Thymus (tissue), 11 donors: Measurements from ENCODE around the gene BPIFB2. TPM values are rescaled to one million over a fixed set of nuclear protein-coding genes. Genes with fewer than 3 reads are reported as not detected.

ENCODE experiments used
- DNase-seq, 9 donors: peaks; one replicate each; pipeline ENCODE4 v3.0.0-alpha.2; 2013; ENCODE audit warnings: low spot score in 9 of 9, low read depth in 6 of 9, missing footprints in 1 of 9
- H3K27ac ChIP-seq, 2 donors: one replicate each; pipeline ENCODE4 v1.5.1; 2013; ENCODE audit warnings: control low read depth in 1 of 2, low read depth in 1 of 2, low read length in 1 of 2, mild to moderate bottlenecking in 1 of 2, moderate library complexity in 1 of 2
- H3K27me3 ChIP-seq, 2 donors: one replicate each; pipeline ENCODE4 v1.5.1; 2013; ENCODE audit warnings: low read length in 1 of 2; ENCODE audit not compliant: control insufficient read depth in 2 of 2, insufficient read depth in 1 of 2
- H3K36me3 ChIP-seq, 2 donors: one replicate each; pipeline ENCODE4 v1.5.1; 2013; ENCODE audit warnings: low read length in 1 of 2, mild to moderate bottlenecking in 1 of 2, moderate library complexity in 1 of 2; ENCODE audit not compliant: control insufficient read depth in 2 of 2, insufficient read depth in 2 of 2
- H3K4me1 ChIP-seq, 2 donors: one replicate each; pipeline ENCODE4 v1.5.1; 2013; ENCODE audit warnings: low read length in 2 of 2; ENCODE audit not compliant: control insufficient read depth in 2 of 2, insufficient read depth in 2 of 2
- H3K4me3 ChIP-seq, 2 donors: one replicate each; pipeline ENCODE4 v1.5.1; 2013; ENCODE audit warnings: low read length in 2 of 2, control low read depth in 1 of 2, mild to moderate bottlenecking in 1 of 2
- H3K9me3 ChIP-seq, 2 donors: one replicate each; pipeline ENCODE4 v1.5.1; 2013; ENCODE audit warnings: low read length in 1 of 2, mild to moderate bottlenecking in 1 of 2; ENCODE audit not compliant: control insufficient read depth in 2 of 2, insufficient read depth in 1 of 2
- WGBS: extraction: QIAGEN DNeasy Blood & Tissue Kit; methylation state at CpG from one replicate; pipeline ENCODE4 v1.1.7; 2013; 5-methylcytosine and 5-hydroxymethylcytosine counted together
- polyA plus RNA-seq: library from polyadenylated mRNA; stranded (reverse); fragments of 200-250 nt; gene quantifications from one replicate; pipeline ENCODE4 v1.2.3, GENCODE V29; 2013
- total RNA-seq: library from RNA; stranded (reverse); fragments of 120-200 nt; gene quantifications from one replicate; pipeline ENCODE4 v1.2.4, GENCODE V29; 2013
- donor health status: healthy.

Gene BPIFB2
- total and polyA plus RNA-seq, 2 donors = 0.05 to 0.73 TPM

GRCh38 chr20:33022694-33023438, 15.4 kb downstream of the BPIFB2 start:
- no peak overlapping the region for H3K4me3 ChIP-seq
- H3K27me3 ChIP-seq = no peaks in the 10 kb centered on the region
- no peak for DNase-seq
- H3K9me3 ChIP-seq = no peaks in the 10 kb centered on the region
- peaks cover 0 to 44% of the 10 kb centered on the region in 2 donors for H3K4me1 ChIP-seq
- WGBS = 92% methylated on average over 7 of the region's 7 CpGs
- no peak overlapping the region for H3K27ac ChIP-seq
- no peaks in the 10 kb centered on the region for H3K36me3 ChIP-seq

GRCh38 chr20:33023439-33024242, 16.1 kb downstream of the BPIFB2 start:
- Histone ChIP-seq H3K9me3 (no peaks in the 10 kb centered on the region), H3K4me3 (no peak overlapping the region), H3K27ac (no peak overlapping the region), H3K36me3 (no peaks in the 10 kb centered on the region), H3K4me1 (peaks cover 0 to 38% of the 10 kb centered on the region in 2 donors), H3K27me3 (no peaks in the 10 kb centered on the region)
- no peak for DNase-seq
- 83% methylated on average over 6 of the region's 6 CpGs for WGBS

- H3K9me3 ChIP-seq = no peaks in the 10 kb centered on the region
- no peaks in the 10 kb centered on the region for H3K27me3 ChIP-seq
- no peak overlapping the region for H3K4me3 ChIP-seq
- peaks cover 0 to 33% of the 10 kb centered on the region in 2 donors for H3K4me1 ChIP-seq
- no peak for DNase-seq
- no peak overlapping the region for H3K27ac ChIP-seq
- 85% methylated on average over 1 of the region's 1 CpG for WGBS
- H3K36me3 ChIP-seq = no peaks in the 10 kb centered on the region
Measured at GRCh38 chr20:33024243-33024560, 16.7 kb downstream of the BPIFB2 start.

GRCh38 chr20:33024609-33025317, 17.3 kb downstream of the BPIFB2 start:
- Histone ChIP-seq H3K27me3 (no peaks in the 10 kb centered on the region), H3K4me3 (no peak overlapping the region), H3K36me3 (no peaks in the 10 kb centered on the region), H3K4me1 (peaks cover 0 to 28% of the 10 kb centered on the region in 2 donors), H3K27ac (no peak overlapping the region), H3K9me3 (no peaks in the 10 kb centered on the region)
- DNase-seq = no peak
- 84% methylated on average over 5 of the region's 5 CpGs for WGBS

- 60% methylated on average over 9 of the region's 9 CpGs for WGBS
- Histone ChIP-seq H3K27me3 (no peaks in the 10 kb centered on the region), H3K36me3 (no peaks in the 10 kb centered on the region), H3K4me3 (no peak overlapping the region), H3K9me3 (no peaks in the 10 kb centered on the region), H3K27ac (no peak overlapping the region), H3K4me1 (peaks cover 0 to 21% of the 10 kb centered on the region in 2 donors)
- DNase-seq = no peak
Measured at GRCh38 chr20:33025318-33025876, 17.9 kb downstream of the BPIFB2 start.

GRCh38 chr20:33026072-33026778, 18.7 kb downstream of the BPIFB2 start:
- WGBS = 74% methylated on average over 5 of the region's 5 CpGs
- Histone ChIP-seq H3K36me3 (no peaks in the 10 kb centered on the region), H3K27ac (no peak overlapping the region), H3K9me3 (no peaks in the 10 kb centered on the region), H3K27me3 (no peaks in the 10 kb centered on the region), H3K4me3 (no peak overlapping the region), H3K4me1 (peaks cover 0 to 13% of the 10 kb centered on the region in 2 donors)
- DNase-seq = no peak

- Histone ChIP-seq H3K9me3 (no peaks in the 10 kb centered on the region), H3K36me3 (no peaks in the 10 kb centered on the region), H3K4me3 (no peak overlapping the region), H3K4me1 (peaks cover 0 to 5% of the 10 kb centered on the region in 2 donors), H3K27me3 (no peaks in the 10 kb centered on the region), H3K27ac (no peak overlapping the region)
- no peak for DNase-seq
- 94% methylated on average over 10 of the region's 10 CpGs for WGBS
Measured at GRCh38 chr20:33026779-33027759, 19.6 kb downstream of the BPIFB2 start.
